Effector memory CD8-positive, alpha-beta T cell (primary cell): ENCODE measurements around the gene SNAI3.

Experiments
- ATAC-seq: fragments of 150-1000 bp; cut with Tn5 transposase; replicated peaks from 2 replicates; pipeline ENCODE4 v1.10.0; 2021; ENCODE audit warnings: mild to moderate bottlenecking, moderate library complexity
- DNase-seq, 3 experiments: peaks; one replicate each; pipeline ENCODE4 v3.0.0; 2021
- H3K27ac Mint-ChIP-seq, 2 donors: one replicate each; pipeline ENCODE4 v1.8.0; 2022; ENCODE audit warnings: mild to moderate bottlenecking in 2 of 2, mixed read lengths in 2 of 2, moderate library complexity in 2 of 2
- H3K27me3 Mint-ChIP-seq, 2 donors: one replicate each; pipeline ENCODE4 v1.8.0; 2022; ENCODE audit warnings: mixed read lengths in 2 of 2
- H3K36me3 Mint-ChIP-seq: one replicate; pipeline ENCODE4 v1.8.0; 2022; ENCODE audit warnings: mild to moderate bottlenecking, moderate library complexity, mixed read lengths; ENCODE audit not compliant: insufficient read depth
- H3K4me1 Mint-ChIP-seq, 2 donors: one replicate each; pipeline ENCODE4 v1.8.0; 2022; ENCODE audit warnings: low read depth in 2 of 2, mixed read lengths in 2 of 2
- H3K4me3 Mint-ChIP-seq, 2 donors: one replicate each; pipeline ENCODE4 v1.8.0; 2022; ENCODE audit warnings: mild to moderate bottlenecking in 2 of 2, mixed read lengths in 2 of 2, moderate library complexity in 2 of 2
- H3K9me3 Mint-ChIP-seq, 2 donors: one replicate each; pipeline ENCODE4 v1.8.0; 2022; ENCODE audit warnings: mixed read lengths in 2 of 2

The SNAI3 gene

DNA sequence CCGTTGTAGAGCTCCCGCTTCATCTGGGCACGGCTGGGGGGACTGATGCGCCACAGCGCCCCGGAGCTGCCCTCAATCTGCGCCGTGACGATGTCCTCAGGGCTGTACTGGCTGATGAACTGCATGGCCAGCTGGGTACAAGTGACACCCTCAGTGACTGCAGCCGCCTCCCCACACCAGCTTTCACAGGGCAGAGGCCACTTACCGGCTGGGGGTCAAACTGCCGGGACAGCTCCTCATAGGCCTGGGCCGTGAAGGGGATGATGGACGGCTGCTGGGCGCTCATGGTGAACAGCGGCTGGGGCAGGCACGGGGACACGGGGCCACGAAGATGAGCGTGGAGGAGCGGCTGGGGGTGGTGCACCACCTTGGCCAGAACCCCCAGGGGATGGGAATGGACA is 30.3 kb upstream of the SNAI3 start:
- DNase-seq (no peak), ATAC-seq (no peak)
- H3K27ac Mint-ChIP-seq = peak overlapping the region in 1 of 2 donors; percentile 44
- H3K36me3 Mint-ChIP-seq = peaks cover 65% of the 10 kb centered on the region
- no peaks in the 10 kb centered on the region for H3K27me3 Mint-ChIP-seq
- H3K9me3 Mint-ChIP-seq = no peaks in the 10 kb centered on the region
- H3K4me3 Mint-ChIP-seq = no peak overlapping the region
- H3K4me1 Mint-ChIP-seq = peaks cover 6 to 19% of the 10 kb centered on the region in 2 donors

GRCh38 chr16:88716201-88716600 is 29.9 kb upstream of the SNAI3 start:
- Mint-ChIP-seq H3K9me3 (no peaks in the 10 kb centered on the region), H3K27me3 (no peaks in the 10 kb centered on the region), H3K4me3 (no peak overlapping the region), H3K36me3 (peaks cover 62% of the 10 kb centered on the region), H3K27ac (no peak overlapping the region), H3K4me1 (peaks cover 7 to 20% of the 10 kb centered on the region in 2 donors)
- DNase-seq (no peak), ATAC-seq (no peak)

DNA sequence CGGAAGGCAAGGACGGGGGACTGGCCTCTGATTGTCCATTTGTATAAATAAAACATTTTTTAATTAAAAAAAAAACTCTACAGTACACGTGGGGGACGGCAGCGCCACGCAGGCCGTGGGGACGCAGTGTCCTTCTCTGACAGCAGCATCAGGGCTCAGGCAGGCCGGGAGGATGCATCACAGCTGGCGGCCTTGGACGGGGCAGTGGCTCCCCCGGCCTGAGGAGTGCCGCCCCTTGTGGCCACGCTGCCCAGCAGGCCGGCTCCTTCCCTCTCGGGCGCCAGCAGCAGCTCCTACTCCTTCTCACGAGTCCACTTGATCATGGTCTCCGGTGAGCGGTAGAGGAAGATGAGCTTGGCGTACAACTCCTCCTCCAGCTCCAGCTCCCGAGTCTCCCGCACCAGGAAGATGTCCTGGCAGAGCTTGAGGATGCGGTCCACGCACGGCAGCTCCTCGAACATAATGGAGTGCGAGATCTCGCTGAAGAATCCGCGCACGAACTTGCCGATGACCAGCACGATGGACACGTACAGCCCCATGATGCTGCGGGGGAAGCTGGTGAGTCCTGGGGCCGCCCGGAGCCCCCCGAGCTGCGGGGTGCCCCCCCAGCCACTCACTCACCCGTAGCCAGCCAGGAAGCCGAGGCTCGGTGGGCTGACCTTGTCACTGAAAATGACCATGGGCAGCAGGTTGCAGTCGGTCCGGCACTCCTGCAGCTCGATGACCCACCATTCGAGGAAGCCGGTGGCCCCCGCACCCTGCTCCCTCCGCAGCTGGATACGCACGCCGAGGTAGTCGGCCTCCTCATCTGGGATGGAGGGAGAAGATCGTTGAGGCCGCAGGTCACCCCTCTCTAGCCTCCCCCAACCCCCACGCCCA is 29.2 kb upstream of the SNAI3 start:
- peaks cover 59% of the 10 kb centered on the region for H3K36me3 Mint-ChIP-seq
- no peak overlapping the region for H3K4me3 Mint-ChIP-seq
- no peak for DNase-seq
- H3K4me1 Mint-ChIP-seq = peaks cover 12 to 24% of the 10 kb centered on the region in 2 donors
- no peak overlapping the region for H3K27ac Mint-ChIP-seq
- ATAC-seq = no peak
- no peaks in the 10 kb centered on the region for H3K27me3 Mint-ChIP-seq
- H3K9me3 Mint-ChIP-seq = no peaks in the 10 kb centered on the region

- H3K4me3 Mint-ChIP-seq = no peak overlapping the region
- H3K27ac Mint-ChIP-seq = no peak overlapping the region
- DNase-seq (no peak), ATAC-seq (no peak)
- peaks cover 14 to 21% of the 10 kb centered on the region in 2 donors for H3K4me1 Mint-ChIP-seq
- no peaks in the 10 kb centered on the region for H3K27me3 Mint-ChIP-seq
- peaks cover 55% of the 10 kb centered on the region for H3K36me3 Mint-ChIP-seq
- no peaks in the 10 kb centered on the region for H3K9me3 Mint-ChIP-seq
Measured at GRCh38 chr16:88714420-88715302, 28.4 kb upstream of the SNAI3 start.

DNA sequence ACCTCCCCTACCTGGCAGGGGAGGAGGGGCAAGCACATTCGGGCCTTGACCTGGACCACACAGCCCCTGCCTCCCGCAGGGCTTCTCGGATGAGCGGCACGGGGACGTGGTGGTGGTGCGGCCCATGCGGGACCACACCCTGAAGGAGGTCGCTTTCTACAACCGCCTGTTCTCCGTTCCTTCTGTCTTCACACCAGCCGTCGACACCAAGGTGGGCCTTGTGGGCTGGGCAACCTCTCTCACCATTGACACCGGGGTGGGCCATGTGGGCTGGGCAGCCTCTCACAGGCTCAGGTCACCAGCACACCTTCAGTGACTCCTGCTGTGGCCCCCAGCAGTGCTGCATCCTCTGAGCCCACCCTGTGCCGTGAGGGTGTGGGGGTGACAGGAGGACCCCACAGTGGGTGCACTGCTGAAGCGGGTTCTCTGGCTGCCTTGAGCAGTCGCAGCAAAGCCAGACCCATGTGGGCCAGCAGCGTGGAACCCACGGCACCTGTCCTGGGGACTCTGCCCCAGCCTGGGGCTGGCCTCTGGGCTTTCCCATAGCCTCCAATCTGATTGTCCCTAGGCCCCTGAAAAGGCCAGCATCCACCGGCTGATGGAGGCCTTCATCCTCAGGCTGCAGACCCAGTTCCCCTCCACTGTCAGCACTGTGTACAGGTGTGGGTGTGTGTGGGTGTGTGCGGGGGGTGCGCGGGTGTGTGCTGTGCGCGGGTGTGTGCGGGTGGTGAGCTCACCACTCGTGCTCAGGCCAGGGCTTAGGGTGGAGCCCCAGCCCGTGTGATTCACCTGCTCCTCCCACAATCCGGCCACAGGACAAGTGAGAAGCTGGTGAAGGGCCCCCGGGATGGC is 27.5 kb upstream of the SNAI3 start:
- Mint-ChIP-seq H3K9me3 (no peaks in the 10 kb centered on the region), H3K4me3 (no peak overlapping the region), H3K36me3 (peaks cover 50% of the 10 kb centered on the region), H3K27me3 (no peaks in the 10 kb centered on the region), H3K4me1 (peaks cover 14 to 25% of the 10 kb centered on the region in 2 donors), H3K27ac (peak overlapping the region in 1 of 2 donors; percentile 75)
- ATAC-seq = no peak
- no peak for DNase-seq

GRCh38 chr16:88713054-88713453 is 26.7 kb upstream of the SNAI3 start:
- Mint-ChIP-seq H3K27me3 (no peaks in the 10 kb centered on the region), H3K36me3 (peaks cover 43% of the 10 kb centered on the region), H3K4me3 (no peak overlapping the region), H3K4me1 (peaks cover 14 to 22% of the 10 kb centered on the region in 2 donors), H3K27ac (peak overlapping the region in 1 of 2 donors; percentile 75), H3K9me3 (no peaks in the 10 kb centered on the region)
- DNase-seq (no peak), ATAC-seq (no peak)

- H3K27me3 Mint-ChIP-seq = no peaks in the 10 kb centered on the region
- H3K4me3 Mint-ChIP-seq = no peak overlapping the region
- peaks cover 15 to 19% of the 10 kb centered on the region in 2 donors for H3K4me1 Mint-ChIP-seq
- H3K9me3 Mint-ChIP-seq = no peaks in the 10 kb centered on the region
- H3K27ac Mint-ChIP-seq = peak overlapping the region in 1 of 2 donors; percentile 74
- DNase-seq = no peak
- peaks cover 38% of the 10 kb centered on the region for H3K36me3 Mint-ChIP-seq
- no peak for ATAC-seq
Measured at GRCh38 chr16:88712362-88712979, 26.2 kb upstream of the SNAI3 start.

DNA sequence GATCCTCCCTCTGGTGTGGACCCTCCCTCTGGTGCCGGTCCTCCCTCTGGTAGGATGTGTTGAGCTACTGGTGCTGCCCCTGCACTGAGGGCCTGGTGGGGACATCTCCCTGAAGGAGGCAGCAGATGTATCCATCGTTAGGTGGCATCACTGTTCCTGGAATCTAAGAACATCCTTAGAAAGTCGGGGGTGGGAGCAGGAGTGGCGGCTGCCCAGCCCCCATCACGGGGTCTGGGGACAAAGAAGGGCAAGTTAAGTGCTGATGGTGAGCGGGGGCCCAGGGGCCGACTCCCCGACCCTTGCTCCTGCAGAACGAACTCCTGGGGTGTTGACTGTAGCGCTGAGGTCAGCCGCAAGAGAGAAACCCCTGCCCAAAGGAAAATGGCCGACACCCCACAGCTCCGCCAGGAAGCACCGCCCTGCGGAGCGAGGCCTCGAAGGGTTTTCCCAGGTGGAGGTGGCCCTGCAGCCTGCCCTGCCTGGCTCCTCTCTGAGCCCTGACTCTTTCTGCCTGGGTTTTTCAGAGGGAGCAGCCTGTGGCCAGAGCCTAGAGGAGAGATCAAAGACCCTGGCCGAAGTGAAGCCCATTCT is 25.5 kb upstream of the SNAI3 start:
- Mint-ChIP-seq H3K9me3 (no peaks in the 10 kb centered on the region), H3K36me3 (peaks cover 32% of the 10 kb centered on the region), H3K27ac (peak overlapping the region in 1 of 2 donors; percentile 74), H3K4me1 (peaks cover 21% of the 10 kb centered on the region in 2 donors), H3K4me3 (no peak overlapping the region), H3K27me3 (no peaks in the 10 kb centered on the region)
- DNase-seq = no peak
- no peak for ATAC-seq

DNA sequence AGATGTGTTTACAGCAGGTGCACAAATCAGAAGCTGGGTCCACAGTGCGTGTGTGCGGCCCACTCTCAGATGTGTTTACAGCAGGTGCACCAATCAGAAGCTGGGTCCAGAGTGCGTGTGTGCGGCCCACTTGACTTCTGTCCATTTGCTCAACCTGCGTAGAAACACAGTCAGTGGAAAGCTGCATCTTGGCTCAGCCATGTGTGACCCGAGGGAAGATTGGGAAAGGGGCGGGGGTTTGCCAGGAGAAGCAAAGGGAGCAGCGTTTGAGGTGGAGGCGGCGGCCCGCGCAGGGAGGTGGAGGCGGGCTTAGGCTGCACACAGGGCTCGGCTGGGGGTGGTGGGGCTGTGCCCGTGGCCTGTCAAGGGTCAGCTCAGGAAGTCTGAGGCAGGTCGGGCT is 24.2 kb upstream of the SNAI3 start:
- Mint-ChIP-seq H3K9me3 (no peaks in the 10 kb centered on the region), H3K27me3 (no peaks in the 10 kb centered on the region), H3K27ac (peak overlapping the region; percentile 25 to 74), H3K36me3 (peaks cover 27% of the 10 kb centered on the region), H3K4me3 (no peak overlapping the region), H3K4me1 (peaks cover 21 to 22% of the 10 kb centered on the region in 2 donors)
- DNase-seq (no peak), ATAC-seq (no peak)

DNA sequence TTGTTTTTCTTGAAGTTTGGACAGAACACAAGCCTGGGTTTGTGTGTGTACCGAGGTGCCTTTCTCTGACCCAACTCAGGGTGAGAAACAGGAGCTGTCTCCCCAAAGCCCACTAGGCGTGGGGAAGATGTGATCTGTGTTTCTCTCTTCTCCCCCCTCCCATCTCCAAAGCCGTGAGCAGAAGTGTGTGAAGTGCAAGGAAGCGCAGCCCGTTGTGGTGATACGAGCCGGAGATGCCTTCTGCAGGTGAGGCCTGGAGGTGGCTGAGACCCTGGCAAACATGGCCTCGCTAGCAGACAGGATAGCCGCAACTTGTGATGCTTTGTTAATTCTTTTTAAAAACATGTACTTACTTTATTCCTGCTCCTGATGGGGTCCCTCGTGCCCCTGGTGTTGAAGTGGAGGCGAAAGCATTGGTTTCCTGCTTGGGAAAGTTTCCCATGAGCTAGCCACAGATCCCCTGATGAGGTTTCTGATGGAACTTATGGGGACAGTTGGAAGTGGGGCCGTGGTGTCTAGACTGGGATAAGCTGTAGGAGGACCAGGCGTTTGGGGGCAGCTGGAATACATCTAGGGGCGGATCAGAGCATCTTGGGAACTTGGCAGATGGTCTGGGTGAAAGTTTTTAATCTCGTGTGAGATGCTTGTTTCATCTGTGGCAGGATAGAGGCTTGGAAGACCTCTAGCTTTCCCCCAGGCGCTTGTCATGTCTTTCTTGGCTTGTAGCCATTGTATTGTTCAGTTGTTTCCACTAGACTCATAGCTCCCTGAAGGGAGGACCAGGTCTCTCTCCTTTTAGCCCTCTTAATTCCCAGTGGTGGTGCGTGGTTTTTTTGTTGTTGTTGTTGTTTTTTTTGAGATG is 20.9 kb upstream of the SNAI3 start:
- peak overlapping the region; percentile 79 to 83 for H3K4me3 Mint-ChIP-seq
- peaks cover 46% of the 10 kb centered on the region for H3K36me3 Mint-ChIP-seq
- H3K27ac Mint-ChIP-seq = peak overlapping the region; percentile 56 to 86
- H3K27me3 Mint-ChIP-seq = no peaks in the 10 kb centered on the region
- no peak for DNase-seq
- no peaks in the 10 kb centered on the region for H3K9me3 Mint-ChIP-seq
- ATAC-seq = no peak
- H3K4me1 Mint-ChIP-seq = peaks cover 39 to 53% of the 10 kb centered on the region in 2 donors

- ATAC-seq (peak; percentile 66), DNase-seq (peak; percentile 91 to 94 (median 92))
- Mint-ChIP-seq H3K27ac (peak within 1 kb of the TSS; percentile 90 to 99), H3K4me3 (peak within 1 kb of the TSS; percentile 95 to 100), H3K4me1 (peaks cover 33 to 57% of the 10 kb centered on the region in 2 donors), H3K36me3 (peaks cover 51% of the 10 kb centered on the region), H3K27me3 (no peaks in the 10 kb centered on the region), H3K9me3 (no peaks in the 10 kb centered on the region)
Measured at GRCh38 chr16:88706229-88706964, 20.1 kb upstream of the SNAI3 start, which contains the start of the genes CTU2 and RNF166. CTU2 (plus strand) TSS chr16:88706503; CDS start chr16:88706531, 28 bp downstream. RNF166 (minus strand) TSS chr16:88706408; CDS start chr16:88706325, 83 bp downstream.
